Glomerular visceral epithelial cell (primary cell): ENCODE results near the gene CCDC97.

ENCODE experiments used
- DNase-seq: peaks from one replicate; pipeline ENCODE4 v3.0.0-alpha.2; 2016; ENCODE audit errors: extremely low spot score

Gene CCDC97

DNA sequence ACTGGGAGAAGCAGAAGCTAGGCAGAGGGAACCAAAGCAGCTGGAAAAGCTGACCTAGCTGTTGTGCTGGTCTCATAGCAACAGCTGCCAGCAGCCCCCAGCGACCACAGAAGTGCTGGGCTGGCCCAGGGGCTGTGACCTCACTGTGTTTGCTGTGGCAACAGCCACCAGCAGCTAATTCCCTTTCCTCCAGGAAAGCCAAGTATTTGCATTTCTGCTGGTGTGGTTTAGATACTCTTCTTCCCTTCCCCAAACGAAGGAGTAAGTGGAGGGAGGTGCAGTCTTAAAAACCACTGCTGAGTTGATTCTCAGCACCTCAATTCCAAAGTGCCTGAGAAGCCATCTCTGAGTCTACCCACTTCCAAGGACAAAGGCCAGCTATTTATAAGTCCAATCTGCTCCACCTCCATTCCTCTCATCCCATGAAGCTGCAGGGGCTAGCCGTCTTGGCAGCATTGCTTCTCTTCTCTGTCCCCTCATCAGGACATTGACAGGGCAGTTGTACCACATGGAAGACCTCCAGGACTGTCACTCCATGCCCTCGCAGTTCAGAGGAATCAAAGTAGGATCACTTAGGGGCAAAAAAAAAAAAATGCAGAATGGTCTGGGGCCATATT is 11.5 kb upstream of the CCDC97 start:
- peak; percentile 89 for DNase-seq

DNA sequence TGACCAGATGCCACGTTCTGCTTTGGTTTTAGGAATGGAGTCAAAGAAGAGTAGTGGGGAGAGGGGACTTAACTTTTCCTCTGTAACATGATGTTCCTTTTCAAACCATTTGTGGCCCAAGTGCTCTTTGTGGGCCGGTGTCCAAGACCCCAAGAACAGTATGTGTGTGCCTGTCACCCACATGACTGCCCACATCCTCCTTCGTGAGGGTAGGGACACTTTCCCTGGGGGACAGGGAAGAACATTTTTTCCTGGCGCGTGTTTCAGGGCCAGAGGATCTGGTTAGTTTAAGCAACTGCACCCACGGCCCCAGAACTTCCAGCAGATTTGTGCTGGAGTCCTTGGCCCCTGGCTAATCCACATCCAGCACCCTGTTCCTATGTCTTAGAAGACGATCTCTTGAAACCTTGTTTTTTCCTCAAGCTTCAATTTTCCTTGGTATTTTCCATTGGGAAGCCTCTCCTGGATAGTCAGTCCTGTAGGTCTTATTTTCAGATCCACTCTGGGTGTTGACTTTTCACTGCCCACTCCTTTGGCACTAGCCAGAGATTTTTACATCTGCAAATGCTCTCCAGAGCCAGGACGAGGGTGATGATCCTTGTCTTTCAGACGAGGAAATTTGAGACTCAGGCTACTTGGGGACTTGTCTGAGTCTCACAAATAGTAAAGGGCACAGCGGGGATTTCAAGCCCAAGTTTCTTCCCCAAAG is 10.8 kb upstream of the CCDC97 start:
- no peak for DNase-seq

DNA sequence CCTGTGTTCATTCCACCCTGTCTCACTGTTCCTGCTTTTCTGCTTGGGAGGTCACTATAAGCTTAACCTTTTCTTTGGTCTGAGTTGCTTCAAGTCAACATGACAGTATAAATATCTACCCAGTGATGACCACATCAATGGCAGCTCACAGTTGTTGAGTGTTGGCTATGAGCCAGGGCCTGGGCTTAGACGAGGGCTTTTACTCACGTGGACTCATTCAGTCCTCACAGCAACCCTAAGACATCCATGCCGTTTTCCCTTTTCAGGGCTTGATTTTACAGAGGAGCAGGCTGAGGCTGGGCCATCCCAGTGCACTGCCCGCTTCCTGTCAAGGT is 10.2 kb upstream of the CCDC97 start:
- DNase-seq: peak; percentile 70

DNA sequence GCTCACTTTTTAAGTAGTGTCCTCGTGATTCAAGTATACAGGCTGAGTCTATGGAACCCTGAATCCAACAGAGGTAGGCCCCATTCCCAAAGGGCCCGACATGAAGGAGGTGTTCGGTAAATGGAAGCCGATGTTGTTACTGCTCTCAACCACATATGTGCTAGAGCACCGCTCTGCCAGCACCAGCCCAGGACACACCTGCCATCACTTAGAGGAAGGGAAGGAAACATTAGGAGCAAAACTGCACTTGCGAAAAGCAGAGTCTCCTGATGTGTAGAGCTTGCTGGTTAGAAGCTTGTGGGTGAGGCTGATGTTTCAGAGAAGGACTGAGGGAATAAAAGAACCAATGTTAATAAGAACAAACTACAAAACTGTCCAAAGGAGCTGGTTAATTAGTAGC is 9.4 kb upstream of the CCDC97 start:
- no peak for DNase-seq

DNA sequence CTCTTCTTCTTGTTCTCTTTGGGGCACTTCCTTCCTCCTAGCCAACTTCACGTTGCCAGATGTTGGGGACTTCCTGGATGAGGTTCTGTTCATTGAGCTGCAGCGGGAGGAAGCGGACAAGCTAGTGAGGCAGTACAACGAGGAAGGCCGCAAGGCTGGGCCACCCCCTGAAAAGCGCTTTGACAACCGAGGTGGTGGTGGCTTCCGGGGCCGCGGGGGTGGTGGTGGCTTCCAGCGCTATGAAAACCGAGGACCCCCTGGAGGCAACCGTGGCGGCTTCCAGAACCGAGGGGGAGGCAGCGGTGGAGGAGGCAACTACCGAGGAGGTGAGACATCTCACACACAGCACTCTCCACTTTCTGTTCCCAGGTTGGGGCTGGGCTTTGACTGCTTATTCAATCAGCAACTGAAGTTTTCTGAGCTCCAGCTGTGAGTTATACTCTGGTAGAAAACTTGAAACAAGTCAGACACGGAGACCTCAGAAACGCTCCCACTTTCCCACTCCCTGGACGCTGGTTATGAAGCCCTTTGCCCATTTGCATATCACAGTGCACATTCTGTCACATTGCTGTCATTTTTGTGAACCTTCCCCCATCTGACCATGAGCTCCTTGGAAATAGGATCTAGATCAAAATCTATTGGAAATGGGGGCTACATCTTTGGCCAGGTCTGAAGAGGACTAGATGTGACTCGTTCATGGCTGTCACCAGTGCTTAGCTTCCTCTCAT is 7.2 kb upstream of the CCDC97 start:
- no peak for DNase-seq

DNA sequence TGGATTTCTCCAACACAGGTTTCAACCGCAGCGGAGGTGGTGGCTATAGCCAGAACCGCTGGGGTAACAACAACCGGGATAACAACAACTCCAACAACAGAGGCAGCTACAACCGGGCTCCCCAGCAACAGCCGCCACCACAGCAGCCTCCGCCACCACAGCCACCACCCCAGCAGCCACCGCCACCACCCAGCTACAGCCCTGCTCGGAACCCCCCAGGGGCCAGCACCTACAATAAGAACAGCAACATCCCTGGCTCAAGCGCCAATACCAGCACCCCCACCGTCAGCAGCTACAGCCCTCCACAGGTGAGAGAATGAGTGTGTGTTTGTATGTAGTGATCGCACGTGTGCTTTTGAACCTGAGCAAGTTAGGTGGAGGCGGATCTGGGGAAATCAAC is 6.0 kb upstream of the CCDC97 start:
- no peak for DNase-seq

DNA sequence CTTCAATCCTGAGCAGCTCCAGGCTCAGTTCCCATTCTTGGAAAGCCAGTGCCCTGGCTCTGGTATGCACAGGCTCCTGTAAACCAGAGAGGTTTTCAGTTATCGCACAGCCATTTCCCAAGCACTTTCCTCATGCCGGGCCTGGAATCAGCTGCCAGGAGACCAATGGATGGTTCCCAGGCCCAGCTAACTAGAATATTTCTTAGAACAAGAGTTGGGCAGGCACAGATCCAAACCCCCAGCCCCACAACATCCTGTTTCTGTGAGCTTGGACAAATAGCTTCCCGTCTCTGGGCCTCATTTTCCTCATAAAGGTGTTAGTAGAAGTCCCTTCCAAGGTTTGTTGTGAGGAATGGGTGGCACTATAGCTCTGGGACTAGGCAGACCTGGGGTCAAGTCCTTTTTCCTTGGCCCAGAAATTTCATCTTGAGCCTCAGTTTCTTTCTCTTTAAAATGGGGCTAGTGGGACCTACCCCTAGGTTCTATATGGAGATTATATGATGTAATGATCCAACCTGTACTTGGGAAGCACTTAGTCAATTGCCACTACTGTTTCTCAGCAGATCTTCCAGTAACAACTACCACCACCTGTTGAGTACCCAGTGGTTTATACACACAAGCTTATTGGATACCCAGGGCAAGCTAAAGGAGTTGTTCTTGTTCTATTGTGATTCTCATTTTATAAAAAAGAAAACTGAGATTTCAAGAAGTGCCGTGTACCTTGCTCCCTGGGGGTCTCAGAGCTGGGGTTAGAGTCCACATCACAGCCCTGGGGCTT is 5.1 kb upstream of the CCDC97 start:
- no peak for DNase-seq

DNA sequence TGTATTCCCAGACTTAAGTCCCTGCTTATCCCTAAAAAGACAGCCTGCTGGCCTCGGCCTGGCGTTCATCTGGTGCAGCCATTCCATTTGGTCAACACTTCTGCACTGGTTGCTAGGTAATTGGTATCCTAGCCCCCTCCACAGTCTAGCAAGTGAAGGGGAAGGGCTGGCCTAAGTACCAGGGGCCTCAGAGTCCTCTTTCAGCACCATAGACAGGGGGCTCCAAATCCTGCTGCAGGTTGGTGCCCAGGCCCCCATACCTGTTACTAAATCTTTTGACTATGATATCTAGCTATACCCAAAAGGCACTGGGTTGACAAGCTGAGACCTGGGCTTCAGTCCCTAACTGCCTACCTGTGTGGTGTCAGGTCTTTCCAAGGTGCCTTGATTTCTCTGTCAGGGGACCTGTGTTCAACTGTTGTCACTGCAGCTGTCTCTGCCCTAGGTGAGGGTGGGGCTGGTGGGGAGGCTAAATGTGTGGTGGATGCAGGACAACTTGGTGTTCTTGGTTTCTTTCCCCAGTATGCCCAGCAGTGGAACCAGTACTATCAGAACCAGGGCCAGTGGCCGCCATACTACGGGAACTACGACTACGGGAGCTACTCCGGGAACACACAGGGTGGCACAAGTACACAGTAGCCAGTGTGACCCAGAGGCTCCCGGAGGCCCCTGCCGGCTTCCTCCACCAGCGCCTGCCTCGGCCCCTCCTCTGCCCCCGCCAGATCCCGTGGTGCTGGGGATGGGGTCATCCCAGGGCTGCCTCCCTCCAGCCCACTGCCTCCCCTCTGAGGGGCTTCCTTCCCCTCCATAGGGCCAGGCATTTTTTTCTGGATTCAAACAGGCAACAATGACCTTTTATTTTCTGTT is 3.8 kb upstream of the CCDC97 start:
- DNase-seq: no peak

DNA sequence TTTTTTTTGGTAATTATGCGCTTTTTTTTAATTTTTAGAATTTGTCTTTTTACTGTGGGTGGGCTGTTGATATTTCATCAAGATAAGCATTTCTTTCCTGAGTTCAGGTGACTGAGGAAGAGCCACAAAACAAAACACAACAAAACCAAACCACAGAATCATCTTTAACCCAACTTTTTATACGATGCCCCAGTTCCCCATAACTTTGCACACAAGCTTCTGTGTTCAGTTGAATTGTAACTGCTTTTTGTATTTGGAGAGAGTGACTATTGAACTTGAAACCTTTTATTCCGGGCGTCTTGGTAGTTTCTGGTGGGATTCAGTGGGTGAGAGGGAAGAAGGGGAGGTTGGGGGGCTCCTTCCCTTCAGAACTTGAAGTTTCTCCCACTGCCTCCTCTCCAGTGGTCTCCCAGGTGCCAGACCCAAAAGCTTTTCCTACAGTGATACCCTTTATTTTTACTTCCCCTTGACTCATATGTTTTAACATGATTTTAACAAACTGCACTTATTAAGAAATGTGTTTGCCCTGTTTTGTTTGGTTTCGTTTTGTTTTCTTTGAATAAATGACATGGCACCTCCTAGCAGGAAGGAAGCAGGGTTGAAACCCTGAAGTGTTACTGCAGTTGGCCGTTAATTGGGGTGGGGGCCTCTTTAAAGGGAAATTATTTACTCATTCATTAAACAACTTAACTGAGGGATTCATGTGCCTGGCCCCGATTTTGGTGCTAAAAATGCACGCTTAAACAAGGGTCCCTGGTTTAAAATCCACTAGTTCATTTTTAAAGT is 2.7 kb upstream of the CCDC97 start:
- DNase-seq: no peak

DNA sequence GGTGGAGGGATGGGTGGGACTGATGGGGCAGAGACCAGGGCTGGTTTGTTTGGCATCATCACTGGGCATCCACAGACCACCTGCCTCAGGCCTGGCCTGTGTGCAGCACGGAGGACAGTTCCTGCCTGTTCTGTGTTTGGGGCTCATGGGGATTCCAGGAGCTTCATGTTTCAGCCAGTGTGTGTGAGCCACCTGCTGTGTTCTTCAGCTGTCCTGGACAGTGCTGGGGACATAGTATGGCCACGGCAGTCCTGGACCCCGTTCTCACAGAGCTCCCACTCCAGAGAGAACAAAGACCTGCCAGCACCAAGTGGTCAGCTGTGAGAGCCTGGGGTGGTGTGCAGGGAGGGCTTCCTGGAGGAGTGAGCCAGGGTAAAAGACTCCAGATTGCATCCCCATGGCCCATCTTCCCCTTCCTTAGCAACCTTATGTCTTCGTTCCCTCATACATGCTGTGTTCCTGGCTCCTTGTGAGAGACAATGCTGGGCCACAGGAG is 2.0 kb upstream of the CCDC97 start:
- no peak for DNase-seq

DNA sequence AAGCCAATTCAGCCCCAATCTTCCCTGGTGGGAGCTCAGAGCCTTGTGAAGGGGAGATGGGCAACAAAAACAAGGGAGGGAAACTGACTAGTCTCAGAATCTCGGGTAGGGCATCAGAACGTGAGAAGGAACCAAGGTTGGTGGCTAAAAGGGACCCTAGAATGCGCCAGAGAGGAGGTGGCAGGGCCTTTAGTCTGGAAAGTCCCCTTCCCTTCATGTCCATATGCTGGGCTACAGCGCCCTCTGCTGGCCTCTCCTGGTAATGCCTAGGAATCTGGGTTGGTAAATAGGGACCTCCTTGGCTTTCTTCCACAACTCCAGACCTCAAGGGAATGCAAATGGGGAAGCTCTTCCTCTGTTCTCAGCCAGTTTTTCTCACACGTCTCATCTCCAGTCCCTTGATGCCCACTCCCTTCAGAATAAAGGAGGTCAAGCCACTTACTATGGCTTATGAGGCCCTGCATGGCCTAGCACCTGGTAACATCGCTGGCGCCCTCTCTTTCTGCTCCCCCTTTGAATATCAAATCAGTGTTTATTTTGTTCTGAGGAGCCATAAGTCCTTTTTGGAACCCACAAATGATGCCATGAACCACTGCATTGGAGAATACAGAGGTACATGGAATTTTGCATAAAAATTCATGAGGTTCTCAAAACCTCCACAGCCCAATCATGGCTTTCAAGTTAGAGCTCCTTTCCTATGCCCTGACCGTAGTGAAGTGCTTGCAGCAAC is 1.4 kb upstream of the CCDC97 start:
- peak; percentile 93 for DNase-seq

DNA sequence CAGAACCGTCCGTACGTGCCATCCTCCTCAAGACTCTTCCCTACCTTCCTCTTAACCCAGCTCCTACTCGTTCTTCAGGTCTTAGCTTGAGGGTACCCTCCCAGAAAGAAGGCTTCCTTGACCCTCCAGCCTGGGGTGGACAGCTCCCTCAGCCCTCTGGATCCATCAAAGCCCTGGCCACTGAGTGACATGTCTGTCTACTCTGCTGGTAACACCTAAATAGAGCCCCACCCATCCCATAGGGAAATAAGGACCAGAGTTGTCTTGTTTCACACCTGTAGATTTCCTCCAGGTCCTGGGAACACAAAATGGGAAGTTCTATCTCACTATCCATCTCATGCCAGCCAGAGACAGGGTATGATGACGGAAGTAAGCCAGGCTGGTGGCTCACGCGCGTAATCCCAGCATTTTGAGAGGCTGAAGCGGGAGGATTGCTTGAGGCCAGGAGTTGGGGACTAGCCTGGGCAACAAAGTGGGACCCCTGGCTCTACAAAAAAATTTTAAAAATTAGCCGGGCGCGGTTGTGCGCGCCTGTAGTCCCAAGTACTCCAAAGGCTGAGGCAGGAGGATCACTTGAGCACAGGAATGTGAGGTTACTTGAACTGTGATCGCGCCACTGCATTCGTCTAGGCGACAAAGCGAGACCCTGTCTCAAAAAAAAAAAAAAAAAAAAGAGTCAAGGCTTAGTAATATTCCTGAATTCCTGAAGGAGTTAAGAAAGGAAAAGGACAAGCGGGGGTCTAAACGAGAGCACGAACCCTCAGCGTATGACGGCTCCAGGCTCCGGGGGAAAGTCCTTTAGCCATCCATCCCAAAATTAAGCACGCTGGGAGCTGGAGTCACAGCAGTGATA is 566 bp upstream of the CCDC97 start:
- DNase-seq: no peak

DNA sequence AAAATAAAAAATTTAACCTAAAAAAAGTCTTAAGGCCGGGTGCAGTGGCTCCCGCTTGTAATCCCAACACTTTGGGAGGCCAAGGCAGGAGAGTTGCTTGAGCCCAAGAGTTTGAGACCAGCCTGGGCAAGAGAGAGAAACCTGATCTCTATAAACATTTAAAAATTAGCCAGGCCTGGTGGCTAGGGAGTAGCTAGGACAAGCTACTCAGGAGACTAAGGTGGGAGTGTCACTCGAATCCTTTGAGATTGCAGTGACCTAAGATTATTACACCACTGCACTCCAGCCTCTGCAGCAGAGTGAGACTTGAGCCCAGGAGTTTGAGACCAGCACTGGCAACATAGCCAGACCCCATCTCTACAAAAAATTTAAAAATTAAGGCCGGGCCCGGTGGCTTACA is 1.1 kb downstream of the CCDC97 start:
- no peak for DNase-seq

DNA sequence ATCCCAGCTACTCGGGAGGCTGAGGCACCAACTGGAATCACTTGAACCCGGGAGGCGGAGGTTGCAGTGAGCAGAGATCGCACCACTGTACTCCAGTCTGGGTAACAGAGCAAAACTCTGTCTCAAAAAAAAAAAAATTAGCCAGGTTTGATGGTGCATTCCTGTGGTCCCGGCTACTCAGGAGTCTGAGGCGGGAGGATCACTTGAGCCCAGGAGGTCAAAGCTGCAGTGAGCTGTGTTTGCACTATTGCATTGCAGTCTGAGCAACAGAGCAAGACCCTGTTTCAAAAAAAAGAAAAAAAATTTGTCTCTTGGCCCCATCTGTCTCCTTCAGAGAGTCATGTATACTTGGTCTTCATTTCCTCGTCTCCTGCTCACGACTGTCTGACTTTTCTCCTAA is 1.6 kb downstream of the CCDC97 start:
- peak; percentile 24 for DNase-seq

DNA sequence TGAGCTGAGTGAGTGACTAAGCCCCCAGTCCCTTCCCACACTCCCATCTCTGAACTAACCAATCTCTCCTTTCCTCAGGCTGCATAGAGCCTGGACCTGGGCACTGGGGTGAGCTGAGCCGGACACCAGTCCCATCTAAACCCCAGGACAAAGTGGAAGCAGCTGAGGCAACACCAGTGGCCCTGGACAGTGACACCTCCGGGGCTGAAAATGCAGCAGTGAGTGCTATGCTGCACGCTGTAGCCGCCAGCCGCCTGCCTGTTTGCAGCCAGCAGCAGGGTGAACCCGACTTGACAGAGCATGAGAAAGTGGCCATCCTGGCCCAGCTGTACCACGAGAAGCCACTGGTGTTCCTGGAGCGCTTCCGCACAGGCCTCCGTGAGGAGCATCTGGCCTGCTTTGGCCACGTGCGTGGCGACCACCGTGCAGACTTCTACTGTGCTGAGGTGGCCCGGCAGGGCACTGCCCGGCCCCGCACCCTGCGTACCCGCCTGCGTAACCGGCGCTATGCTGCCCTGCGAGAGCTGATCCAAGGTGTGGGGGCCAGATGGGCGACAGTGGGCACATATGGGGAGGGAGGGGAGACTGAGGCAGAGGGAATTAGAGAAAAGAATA is 6.4 kb downstream of the CCDC97 start:
- DNase-seq: no peak

DNA sequence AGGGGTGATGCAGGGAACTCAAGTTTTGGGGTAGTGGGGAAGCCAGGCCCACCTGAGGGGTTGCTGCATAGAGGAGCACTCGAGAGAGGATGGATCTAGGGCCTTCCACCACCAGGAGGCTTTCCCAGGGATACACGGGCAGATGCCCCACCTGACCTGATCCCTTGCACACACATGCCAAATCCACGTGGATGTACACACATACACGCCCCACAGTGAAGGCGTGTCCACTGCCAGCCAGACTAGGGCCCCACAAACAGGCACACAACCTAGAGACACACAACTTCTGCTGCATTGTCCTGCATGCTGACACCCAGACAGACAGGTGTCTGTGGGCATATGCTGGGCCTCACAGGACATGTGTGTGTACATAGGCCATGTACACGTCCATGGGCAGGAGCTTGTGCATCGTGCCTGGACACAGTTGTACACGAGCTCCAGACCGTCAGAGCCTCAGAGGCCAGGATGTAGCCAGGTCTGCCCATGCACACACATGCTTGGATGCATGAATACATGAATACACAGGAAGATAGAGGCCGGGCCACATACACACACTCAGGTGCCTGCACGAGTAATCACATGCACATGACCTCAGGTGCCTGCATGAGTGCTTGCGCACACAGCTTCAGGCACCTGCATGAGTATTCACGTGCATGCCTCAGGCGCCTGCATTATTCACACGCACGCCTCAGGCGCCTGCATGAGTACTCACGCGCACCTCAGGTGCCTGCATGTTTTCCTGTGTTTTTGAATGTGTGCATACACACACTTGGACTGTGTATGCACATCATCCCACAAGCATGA is 8.9 kb downstream of the CCDC97 start:
- no peak for DNase-seq

DNA sequence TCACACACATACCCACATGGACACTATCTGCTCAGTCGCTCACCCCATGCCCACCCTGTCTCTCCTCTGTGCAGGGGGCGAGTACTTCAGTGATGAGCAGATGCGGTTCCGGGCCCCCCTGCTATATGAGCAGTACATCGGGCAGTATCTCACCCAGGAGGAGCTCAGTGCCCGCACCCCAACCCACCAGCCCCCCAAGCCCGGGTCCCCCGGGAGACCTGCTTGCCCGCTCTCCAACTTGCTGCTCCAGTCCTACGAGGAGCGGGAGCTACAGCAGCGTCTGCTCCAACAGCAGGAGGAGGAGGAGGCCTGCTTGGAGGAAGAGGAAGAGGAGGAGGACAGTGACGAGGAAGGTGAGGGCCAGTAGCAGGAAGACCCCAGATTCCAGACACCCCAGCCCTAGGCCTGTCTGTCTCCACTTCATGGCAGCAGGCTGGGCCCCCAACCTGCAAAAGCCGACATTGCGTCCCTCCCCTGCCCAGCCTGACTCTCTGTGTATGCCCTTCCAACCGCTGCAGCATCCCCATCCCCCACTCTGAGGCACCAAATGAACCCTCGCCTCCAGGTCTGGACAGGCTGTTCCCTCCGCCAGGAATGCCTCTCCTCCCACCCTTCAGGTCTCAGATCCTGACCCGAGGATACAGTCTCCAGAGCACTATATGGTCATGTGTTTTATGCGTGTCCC is 9.7 kb downstream of the CCDC97 start:
- DNase-seq: no peak
